Esophagus squamous epithelium (tissue), 5 donors: ENCODE results near the gene CHMP2A. TPM values are rescaled to one million over a fixed set of nuclear protein-coding genes. Genes with fewer than 3 reads are reported as not detected.

Source experiments
- DNase-seq: peaks from one replicate; lab custom pipeline; 2025; lab: John Stamatoyannopoulos, UW
- H3K27ac ChIP-seq, 4 donors: fragments of 200-600 bp; sonication (generic); one replicate each; pipeline ENCODE4 v1.5.1; 2016 to 2019; ENCODE audit warnings: mild to moderate bottlenecking in 1 of 4
- H3K27me3 ChIP-seq, 4 donors: fragments of 200-600 bp; sonication (generic); 1 replicate in 3 of 4; 2 replicates in 1 of 4; pipeline versions ENCODE4 v1.5.1 to v1.6.0; 2017 to 2021; ENCODE audit warnings: antibody characterized with exemption in 1 of 4
- H3K36me3 ChIP-seq, 3 donors: fragments of 200-600 bp; sonication (generic); one replicate each; pipeline ENCODE4 v1.5.1; 2016 to 2019
- H3K4me1 ChIP-seq, 3 donors: fragments of 200-600 bp; sonication (generic); one replicate each; pipeline ENCODE4 v1.5.1; 2017 to 2019
- H3K4me3 ChIP-seq, 4 donors: fragments of 200-600 bp; sonication (generic); 1 replicate in 3 of 4; 2 replicates in 1 of 4; pipeline ENCODE4 v1.5.1; 2016 to 2019; ENCODE audit warnings: mild to moderate bottlenecking in 2 of 4, moderate library complexity in 1 of 4
- H3K9me3 ChIP-seq, 3 donors: fragments of 200-600 bp; sonication (generic); one replicate each; pipeline ENCODE4 v1.5.1; 2016 to 2019
- CTCF ChIP-seq, 6 experiments: fragments of 450-650 bp in 4 of 6; fragments of 200-600 bp in 2 of 6; sonication (generic) in 2 of 6; IDR thresholded peaks; one replicate each; pipeline ENCODE4 v1.5.1; 2016 to 2019; ENCODE audit warnings: antibody characterized with exemption in 6 of 6, mild to moderate bottlenecking in 4 of 6, moderate library complexity in 4 of 6
- POLR2A ChIP-seq, 4 donors: fragments of 450-650 bp; IDR thresholded peaks; one replicate each; pipeline ENCODE4 v1.6.1; 2017; ENCODE audit warnings: antibody characterized with exemption in 4 of 4, mild to moderate bottlenecking in 4 of 4, moderate library complexity in 3 of 4
- WGBS, 2 donors: methylation state at CpG; one replicate each; pipeline ENCODE4 v1.1.5; 2018; 5-methylcytosine and 5-hydroxymethylcytosine counted together
- intact Hi-C: fragments of 100-400 bp; cut with DNase I; formaldehyde crosslinking; loops from one replicate; pipeline ENCODE4 v1.15.0; 2022
- total RNA-seq, 4 donors: library from RNA; depleted of rRNA; stranded (reverse); fragments of >200 nt; gene quantifications; one replicate each; pipeline ENCODE4 v1.1.0, GENCODE V29; 2016
- donor health status: DM: yes; HTN: yes; CAD: no.

The CHMP2A gene
- total RNA-seq, 4 donors from 2014 or later = 76.5 to 99.5 (median 86.6) TPM

DNA sequence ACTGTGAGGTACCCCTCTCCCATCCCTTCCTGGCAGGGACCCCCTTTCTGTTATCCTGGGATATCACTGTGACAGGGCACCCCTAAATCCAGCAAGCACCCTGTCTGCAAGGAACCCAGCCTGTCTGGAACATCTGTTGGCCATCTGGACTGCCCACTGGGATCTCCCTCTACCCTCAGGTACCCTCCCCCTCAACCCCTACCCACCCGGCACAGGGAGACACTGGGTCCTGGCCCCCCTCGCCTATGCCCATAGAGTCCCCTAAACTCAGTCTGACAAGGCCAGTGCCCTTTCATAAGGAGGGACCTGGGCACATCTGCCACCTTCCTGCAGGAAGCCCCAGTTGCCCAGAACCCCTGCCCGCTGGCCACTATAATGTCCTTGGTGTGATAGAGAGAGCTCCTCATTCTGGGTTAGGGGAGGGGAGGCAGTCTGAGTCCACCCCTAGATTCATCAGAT, 40.3 kb downstream of the CHMP2A start:
- TF ChIP-seq POLR2A (IDR thresholded peaks at IDR 0.05) = no peak
- no peak for TF ChIP-seq CTCF (IDR thresholded peaks at IDR 0.05)
- no peaks in the 10 kb centered on the region for H3K27me3 ChIP-seq
- peaks cover 0 to 22% (median 14%) of the 10 kb centered on the region in 3 donors for H3K36me3 ChIP-seq
- 40 to 80% methylated on average over 2 of the region's 3 CpGs for WGBS, 2 donors
- no peak for DNase-seq
- H3K4me1 ChIP-seq = peaks cover 23 to 60% (median 34%) of the 10 kb centered on the region in 3 donors
- H3K27ac ChIP-seq = peak overlapping the region; percentile 62 to 83 (median 74)
- intact Hi-C loops = no loop called here
- no peaks in the 10 kb centered on the region for H3K9me3 ChIP-seq
- peak overlapping the region; percentile 7 to 69 (median 44) for H3K4me3 ChIP-seq

GRCh38 chr19:58513694-58514563, 41.0 kb downstream of the CHMP2A start:
- 8 to 47% methylated on average over 9 to 14 of the region's 66 CpGs for WGBS, 2 donors
- peak in 1 of 4 donors; percentile 48 for TF ChIP-seq POLR2A (IDR thresholded peaks at IDR 0.05)
- peak; percentile 87 to 99 (median 98) for TF ChIP-seq CTCF (IDR thresholded peaks at IDR 0.05)
- Histone ChIP-seq H3K9me3 (no peaks in the 10 kb centered on the region), H3K4me1 (peaks cover 23 to 59% (median 34%) of the 10 kb centered on the region in 3 donors), H3K27ac (peak overlapping the region; percentile 62 to 83 (median 74)), H3K36me3 (peaks cover 0 to 22% (median 14%) of the 10 kb centered on the region in 3 donors), H3K4me3 (peak overlapping the region; percentile 7 to 69 (median 44)), H3K27me3 (no peaks in the 10 kb centered on the region)
- intact Hi-C loops = no loop called here
- DNase-seq = no peak

GRCh38 chr19:58513213-58513693, 41.7 kb downstream of the CHMP2A start:
- Histone ChIP-seq H3K27me3 (no peaks in the 10 kb centered on the region), H3K4me1 (peaks cover 17 to 52% (median 28%) of the 10 kb centered on the region in 3 donors), H3K4me3 (peak overlapping the region in 3 of 4 donors; percentile 41 to 69 (median 46)), H3K36me3 (peaks cover 0 to 22% (median 14%) of the 10 kb centered on the region in 3 donors), H3K27ac (peak overlapping the region; percentile 62 to 83 (median 74)), H3K9me3 (no peaks in the 10 kb centered on the region)
- intact Hi-C loops = no loop called here
- WGBS, 2 donors = 70 to 92% methylated on average over 2 to 4 of the region's 10 CpGs
- TF ChIP-seq POLR2A (IDR thresholded peaks at IDR 0.05) (no peak), CTCF (IDR thresholded peaks at IDR 0.05) (no peak)
- no peak for DNase-seq

DNA sequence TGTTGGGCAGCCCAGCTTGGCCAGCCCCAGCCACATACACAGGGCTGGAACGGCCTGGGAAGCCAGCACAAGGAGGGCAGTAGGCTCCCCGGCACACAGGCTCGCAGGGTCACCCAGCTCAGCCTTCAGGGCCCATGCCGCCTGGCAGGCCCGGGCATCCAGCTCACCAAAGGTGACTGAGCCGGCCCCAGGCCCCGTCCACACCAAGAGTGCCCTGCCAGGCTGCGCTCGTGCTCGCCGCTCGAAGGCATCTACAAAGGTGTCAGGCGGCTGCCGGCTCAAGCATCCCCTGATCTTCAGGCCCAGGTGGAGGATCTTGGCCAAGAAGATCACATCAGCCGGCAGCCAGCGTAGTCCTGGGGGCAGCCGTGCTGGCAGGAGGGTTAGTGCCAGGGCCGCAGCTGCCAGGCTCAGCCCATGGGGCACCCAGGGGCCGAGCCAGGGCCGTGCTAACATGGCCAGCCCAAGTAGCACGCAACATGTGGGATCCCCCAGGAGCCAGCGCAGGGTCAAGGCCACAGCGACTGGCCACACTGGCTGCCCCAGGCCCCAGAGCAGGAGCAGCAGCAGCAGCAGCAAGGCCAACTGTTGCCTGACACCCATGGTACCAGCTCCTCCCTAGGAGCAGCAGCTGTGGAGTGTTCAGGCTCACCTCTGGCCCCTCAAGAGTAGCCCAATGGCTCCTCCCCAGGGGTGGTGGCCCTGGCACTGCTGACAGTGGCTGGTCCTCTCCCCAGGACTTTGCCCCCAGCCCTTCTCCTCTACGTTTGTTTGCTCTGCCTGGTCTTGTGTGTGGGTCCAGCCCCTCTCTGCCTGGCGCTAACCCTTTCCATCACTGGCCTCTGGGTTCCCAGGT, 43.3 kb downstream of the CHMP2A start, which contains the start of gene SLC27A5:
SLC27A5 (minus strand) TSS at position 640 of the 856 bp plus-strand sequence; CDS start at position 603, 37 bp downstream.
- intact Hi-C loops = no loop called here
- Histone ChIP-seq H3K27ac (no peak within 1 kb of the TSS), H3K9me3 (peaks cover 0 to 12% (median 0%) of the 10 kb centered on the region in 3 donors), H3K4me1 (peaks cover 10 to 35% (median 17%) of the 10 kb centered on the region in 3 donors), H3K4me3 (no peak within 1 kb of the TSS), H3K36me3 (peaks cover 0 to 11% (median 8%) of the 10 kb centered on the region in 3 donors), H3K27me3 (no peaks in the 10 kb centered on the region)
- TF ChIP-seq POLR2A (IDR thresholded peaks at IDR 0.05) (no peak), CTCF (IDR thresholded peaks at IDR 0.05) (no peak)
- no peak for DNase-seq
- WGBS, 2 donors = 47 to 82% methylated on average over 2 to 14 of the region's 25 CpGs
